HG02678 (cell line): Measurements from ENCODE around the gene NOG.

Experiments used
- ATAC-seq: cut with Tn5 transposase; IDR thresholded peaks from one replicate; pipeline ENCODE4 v1.9.1; 2021; ENCODE audit warnings: mild to moderate bottlenecking, moderate library complexity; ENCODE audit not compliant: unreplicated experiment

Gene NOG

DNA sequence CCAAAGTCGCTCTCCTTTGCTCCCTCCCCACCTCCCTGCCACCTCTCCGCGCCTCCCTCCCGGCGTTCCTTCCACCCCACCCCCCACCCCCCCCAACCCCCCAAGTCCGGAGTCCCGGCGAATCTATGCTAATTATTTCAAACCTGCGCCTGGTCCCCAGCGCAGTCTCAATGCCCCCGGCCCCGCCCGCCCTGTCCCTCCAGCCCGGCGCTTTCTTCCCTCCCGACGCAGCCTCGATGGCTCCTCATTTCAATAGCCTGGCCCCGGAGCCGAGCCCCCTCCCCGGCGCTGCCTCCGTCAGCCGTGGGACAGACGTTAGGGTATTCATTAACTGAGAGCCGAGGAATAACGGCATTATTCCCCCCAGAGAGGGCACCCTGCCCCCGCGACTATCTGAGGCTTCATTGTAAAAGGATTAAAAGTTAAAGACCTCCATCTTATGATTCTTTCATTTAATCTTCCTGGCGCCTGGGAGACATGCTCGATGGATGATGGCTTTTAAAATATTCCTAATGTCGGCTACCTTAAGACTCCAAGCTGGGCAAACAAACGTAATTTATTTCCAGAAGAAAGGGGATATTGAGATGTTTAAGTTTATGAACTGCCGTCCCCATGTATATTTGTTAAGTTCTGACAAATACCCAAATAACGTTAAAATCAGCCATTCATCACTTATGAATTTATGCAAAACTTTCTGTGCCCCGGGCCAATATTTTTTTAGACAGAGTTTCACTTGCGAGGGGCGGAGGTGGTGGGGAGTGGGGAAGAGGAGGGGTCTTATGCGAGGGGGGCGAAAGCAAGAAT, 3.4 kb downstream of the NOG start:
- no peak for ATAC-seq

DNA sequence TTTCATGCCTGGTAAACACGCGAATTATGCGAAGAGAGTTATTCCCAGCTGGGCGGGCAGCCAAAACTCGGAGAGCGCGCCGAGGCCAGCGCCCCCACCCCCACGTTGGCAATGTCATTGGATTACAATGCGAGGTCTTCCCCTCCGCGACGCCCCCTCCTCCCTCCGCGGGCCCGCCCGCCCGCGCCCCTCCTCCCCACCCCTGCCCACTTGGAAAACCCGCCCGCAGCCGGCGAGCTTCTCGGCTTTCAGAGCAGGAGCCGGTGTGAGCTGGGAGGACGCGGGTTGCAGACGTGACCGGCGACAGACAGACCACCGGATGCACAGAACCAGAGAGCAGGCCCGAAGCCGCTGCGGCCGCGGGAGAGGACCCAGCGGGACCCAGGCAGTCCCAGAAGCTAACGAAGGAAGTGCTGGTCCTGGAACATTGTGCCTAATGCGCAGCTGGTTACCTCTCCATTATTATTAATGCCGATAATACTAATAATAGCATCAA, 4.0 kb downstream of the NOG start:
- no peak for ATAC-seq

DNA sequence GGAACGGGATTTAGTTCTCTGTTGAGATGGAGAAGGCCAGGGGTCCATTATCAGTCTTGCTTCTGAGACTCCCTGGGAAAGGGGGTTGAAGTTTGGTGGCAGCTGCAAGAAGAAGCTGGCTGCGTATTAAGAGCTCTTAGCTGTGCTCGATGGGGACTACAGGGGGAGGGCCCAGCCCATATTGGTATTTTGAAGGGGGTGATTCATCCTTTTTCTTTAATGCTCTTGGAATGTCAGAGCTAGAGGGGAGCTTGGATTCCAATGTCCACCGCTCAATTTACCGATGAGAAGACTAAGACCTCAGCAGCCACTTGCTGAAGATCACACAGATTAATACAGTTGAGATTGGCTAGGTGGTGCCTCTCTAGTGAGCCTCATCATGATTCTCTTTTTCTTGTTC, 5.0 kb downstream of the NOG start:
- no peak for ATAC-seq

DNA sequence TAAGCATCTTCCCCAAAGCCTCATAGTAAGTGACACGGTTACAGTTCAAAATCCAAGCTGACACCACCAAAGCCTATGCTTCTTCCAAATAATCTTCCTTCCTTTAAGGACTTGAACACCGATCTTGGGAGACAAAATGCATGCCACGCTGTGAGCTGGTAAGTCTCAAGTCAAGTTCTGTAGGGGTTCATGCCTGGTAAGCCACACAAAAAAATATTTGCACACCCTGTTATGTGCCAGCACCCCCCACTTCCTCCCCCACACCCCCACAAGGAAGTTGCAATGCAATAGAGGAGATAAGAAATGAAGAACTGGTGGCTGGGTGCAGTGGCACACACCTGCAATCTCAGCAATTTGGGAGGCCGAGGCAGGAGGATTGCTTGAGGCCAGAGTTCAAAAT, 5.6 kb downstream of the NOG start:
- no peak for ATAC-seq

DNA sequence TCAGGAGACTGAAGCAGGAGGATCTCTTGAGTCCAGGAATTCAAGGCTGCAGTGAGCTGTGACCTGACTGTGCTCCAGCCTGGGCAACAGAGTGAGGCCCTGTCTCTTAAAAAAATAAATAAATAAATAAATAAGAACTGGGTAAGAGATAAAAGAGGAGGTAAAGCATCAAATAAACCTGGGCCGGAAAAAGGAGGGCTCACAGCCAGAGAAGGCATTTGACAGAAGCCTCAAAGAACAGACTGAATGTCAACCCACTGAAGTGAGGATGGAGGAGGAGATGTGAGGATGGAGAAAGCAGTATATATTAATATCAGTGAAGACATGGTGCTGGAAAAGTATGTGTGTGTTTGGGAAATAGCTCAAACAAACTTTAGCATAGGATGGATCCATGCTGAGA, 6.1 kb downstream of the NOG start:
- ATAC-seq, result no peak

DNA sequence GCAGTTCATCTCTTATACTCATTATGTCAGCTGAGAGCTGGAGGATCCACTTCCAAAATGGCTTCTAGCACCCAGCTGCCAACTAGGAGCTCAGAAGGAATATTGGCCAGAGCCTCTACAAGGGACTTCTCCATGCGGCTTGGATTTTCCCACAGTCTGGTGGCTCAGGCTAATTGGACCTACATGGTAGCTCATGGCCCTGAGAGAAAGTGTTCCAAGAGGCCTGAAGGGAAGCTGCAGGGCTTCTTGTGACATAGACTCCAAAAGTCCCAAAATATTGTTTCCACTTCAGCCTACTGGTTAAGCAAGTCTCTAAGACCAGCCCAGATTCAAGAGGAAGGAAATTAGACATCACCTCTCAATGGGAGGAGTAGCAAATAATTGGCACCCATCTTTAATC, 6.8 kb downstream of the NOG start:
- no peak for ATAC-seq

DNA sequence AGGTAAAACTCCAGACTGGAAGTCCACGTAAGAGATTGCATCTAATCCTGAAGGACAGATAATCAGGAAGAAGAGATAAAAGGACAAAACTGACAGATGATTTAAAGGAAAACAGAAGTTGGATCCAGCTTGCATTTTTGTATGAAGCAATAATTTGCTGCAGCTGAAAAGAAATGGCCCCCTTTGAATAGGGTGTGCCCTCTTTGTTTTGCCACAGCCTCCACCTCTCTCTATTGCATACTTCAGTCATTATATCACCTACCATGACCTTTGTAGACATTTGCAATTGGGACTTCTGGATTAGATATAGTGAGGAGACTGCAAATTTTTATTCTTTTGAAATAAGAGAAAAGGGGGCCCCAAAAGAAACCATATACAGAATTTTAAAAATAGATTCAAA, 8.1 kb downstream of the NOG start:
- ATAC-seq, result no peak

DNA sequence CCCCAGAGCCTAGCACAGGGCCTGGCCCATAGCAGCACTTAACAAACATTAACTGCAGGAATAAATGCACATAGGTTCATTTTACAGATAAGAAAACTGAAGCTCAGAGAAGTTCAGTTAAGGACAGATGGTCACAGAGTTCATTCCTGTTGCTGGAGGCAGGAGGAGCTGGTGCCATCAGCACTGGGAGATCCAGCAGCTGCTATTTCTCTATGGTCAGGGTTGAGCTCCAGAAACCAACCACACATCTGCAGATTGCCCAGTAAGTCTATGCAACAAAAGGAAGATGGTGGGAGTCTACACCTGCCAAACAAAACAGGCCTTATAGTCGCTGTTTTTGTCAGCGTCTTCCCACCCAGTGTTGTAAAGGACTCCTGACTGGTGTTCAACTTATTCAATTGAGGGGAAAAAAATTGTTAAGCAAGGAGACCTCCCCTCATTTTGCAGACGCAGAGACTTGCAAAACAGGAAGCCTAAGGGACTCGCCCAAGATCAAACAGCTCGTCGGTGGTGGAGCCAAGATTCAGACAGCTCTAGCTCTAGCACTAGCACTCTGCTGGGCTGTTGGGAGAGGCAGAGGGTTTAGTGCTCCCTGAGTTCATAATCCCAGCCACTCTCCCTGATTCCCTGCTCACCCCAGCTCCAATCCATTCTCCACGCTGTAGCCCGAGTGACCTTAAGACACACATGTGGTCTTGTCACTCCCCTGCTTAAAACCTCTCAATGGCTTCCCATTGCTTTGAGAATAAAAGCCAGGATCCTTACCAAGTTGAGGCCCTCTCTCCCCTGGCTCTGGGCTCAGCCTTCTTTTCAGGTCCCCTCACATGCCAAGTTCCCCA, 9.0 kb downstream of the NOG start:
- no peak for ATAC-seq

DNA sequence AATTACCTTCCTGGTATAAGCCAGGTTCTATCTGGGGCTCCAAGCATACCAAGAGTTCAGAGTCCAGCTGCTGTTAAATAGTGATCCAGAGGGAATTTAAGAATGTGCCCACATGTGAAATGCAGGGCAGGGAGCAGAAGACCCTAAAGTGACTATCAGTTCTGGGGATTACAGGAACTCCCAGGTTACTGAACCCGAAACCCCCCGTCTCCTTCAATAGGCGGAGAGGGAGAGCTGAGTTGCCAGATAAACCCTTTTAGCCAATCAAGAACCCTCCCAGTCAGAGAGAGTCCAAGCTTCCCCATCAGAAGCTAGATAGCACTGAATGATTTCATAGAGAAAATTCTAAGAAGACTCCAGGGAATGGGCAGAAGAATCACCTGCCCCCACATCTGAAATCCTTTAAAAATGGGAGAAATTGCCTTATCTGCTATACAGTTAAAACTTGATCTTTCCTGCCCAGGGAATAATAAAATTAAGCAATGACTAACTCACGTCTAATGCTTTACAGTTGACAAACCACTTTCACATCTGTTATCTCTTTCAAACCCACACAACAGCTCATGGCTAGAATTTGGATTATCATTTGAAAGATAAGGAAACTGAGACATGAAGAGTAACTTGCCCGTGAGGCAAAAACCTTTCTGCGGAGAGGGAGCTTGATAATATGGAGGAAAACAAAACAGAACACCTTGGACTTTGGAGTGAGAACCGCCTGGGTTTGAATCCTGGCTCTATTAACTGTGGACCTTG, 10.2 kb downstream of the NOG start:
- no peak for ATAC-seq

DNA sequence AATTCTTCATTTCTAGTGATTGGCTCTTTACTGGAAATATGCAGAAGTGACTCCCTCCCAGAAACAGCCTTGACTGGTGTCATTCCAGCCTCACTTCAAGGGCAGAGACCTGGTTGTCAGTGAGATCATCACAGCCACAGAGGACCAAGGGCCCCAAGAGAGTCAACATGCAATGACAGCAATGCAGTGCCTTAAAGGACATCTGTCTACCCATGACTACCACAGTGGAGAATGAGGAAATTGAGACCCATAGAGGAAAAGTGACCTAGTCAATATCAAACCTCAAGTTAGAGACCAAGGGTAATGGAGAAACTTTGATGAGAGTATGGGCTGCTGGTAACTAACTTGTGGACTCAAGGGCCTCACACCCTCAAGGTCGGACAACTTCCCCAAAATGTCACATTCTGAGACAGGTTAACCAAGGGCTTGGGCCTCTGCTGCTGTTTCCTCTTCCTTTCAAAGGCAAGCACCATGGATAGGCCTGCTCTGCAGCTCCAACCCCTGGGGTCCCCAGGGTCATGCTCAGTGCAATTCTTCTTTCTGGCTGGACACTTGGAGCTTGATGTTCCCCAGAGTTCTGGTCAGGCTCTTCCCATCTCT, 11.3 kb downstream of the NOG start:
- no peak for ATAC-seq

DNA sequence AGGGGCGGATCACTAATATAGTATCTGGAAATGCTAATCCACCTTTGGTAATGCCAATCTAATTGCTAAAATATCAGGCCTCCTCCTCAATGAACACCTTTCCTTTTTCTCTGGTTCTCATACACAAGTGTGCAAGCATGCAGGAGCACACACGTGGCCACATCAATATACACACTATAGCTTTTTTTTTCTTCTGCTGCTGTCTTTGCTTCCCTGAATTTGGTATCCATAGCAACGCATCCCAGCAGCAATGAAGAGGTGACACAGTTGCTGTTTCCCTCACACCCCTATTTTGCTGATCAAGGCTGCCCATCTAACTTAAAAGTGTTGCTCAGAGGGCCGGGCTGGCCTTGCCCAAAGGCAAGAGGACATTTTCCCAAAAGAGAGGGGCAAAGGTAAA, 15.4 kb downstream of the NOG start:
- no peak for ATAC-seq

DNA sequence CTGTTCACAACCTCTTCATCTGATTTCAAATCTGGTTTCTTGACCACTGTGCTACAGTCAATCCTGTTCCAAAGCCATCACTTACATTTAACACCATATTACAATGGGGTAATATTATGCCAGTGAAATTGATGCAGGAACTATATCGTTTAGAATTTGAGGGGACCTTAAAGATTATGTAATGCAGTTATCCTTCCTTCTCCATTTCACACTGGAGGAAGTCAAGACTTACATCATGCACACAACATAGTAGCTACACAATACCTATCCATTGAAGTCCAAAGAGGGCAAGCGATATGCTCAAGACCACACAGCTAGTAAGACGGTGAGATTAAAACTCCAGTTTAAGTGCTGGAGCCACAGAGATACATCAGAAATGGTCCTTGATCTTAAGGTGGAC, 16.8 kb downstream of the NOG start:
- no peak for ATAC-seq

DNA sequence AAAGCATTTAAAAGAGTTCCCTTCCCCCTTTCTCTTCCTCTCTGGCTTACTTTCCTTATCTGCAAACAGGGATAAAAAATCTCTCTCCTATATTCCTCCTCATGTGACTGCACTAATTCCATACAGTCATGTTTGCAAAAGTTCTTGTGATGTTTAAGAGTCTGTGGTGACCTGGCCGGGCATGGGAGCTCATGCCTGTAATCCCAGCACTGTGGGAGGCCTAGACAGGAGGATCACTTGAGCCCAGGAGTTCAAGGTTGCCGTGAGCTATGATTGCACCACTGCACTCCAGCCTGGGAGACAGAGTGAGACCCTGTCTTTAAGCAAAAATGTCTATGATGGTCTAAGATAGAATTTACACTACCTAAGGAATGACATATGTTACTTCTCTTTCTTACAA, 19.6 kb downstream of the NOG start:
- no peak for ATAC-seq

DNA sequence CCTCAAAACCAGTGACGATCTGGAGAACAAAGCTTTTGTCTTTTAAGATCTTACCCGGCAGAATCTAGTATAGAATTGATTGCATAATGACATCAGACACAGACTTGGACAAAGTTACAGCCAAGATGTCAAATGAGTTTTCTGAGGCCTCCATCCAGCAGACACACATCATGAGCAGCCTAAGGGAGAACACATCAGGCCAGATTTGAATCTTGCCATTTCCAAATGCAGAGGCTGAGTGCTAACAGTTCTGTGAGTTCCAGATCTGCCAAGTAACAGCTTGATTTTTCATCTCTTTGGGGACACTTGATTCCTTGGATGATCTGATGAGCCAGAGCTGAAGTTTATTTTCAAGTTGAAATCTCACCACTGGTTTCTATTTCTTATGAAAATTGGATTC, 21.0 kb downstream of the NOG start:
- ATAC-seq, result no peak

DNA sequence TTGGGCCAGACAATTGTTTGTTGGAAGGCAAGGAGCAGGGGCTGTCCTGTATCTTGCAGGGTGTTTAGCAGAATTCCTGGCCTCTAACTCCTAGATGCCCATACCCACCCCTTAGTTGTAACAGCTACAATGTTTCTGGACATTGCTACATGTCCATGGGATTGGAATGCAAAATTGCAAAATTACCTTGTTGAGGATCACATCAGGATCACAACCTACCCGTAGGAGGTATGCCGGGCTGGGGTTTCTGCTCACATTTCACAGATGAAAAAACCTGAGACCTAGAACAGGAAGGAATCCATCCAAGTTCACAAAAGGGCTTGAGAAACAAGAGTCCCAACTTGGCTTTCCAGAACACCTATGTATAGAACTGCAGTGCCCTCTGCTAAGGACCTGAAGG, 22.7 kb downstream of the NOG start:
- ATAC-seq, result no peak

DNA sequence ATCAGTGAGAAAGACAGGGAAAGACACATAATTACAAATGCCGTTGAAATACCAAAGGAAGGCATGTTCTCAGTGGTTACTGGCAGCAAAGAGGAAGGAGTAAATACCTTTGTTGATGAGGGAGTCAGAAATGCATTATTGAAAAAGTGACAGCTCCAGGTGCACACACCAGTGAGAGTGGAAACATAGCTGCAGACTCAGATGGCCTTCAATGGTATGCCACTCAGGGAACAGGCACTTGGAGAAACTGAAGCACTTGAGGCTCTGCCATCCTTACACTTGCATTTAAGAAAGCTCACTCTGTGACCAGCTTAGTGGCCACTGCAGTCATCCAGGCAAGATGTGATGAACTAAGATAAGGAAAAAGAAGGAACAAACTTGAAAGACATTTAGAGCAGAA, 29.9 kb downstream of the NOG start:
- ATAC-seq, result no peak

DNA sequence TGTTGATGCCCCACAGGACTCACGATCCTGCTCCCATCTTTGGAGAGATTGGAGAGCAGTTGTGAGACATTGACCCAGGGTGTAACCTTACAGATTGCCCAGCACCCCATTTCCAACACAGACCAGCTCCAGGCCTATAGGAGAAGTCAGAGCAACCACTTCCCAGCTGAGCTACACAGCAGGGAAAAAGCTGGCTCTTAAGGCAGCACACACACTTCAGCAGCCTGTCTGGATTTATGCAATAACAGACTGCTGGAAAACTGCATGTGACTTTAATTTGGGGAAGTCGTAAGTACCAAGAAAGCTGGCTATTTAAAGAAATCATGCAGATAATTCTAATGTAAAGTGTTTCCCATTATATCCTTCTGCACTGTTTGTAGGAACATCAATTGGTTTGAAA, 30.8 kb downstream of the NOG start:
- ATAC-seq, result no peak

DNA sequence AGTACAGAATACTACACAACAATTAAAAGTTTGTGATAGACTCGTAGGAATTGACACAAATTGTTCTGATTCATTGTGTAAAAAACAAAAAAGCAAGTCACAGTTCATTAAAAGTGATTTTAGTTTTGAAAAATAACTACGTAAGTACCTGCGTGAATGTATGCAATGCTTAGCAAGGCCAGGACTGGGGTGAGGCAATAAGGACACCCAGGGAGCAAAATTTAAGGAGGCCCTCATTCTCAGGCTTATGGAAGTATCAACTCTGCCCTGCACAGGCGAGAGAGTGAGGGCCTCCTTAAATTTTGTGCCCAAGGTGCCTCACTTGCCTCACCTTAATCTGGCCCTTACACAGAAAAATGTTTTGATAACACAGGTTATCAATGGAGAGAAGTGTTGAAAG, 31.4 kb downstream of the NOG start:
- ATAC-seq, result no peak

DNA sequence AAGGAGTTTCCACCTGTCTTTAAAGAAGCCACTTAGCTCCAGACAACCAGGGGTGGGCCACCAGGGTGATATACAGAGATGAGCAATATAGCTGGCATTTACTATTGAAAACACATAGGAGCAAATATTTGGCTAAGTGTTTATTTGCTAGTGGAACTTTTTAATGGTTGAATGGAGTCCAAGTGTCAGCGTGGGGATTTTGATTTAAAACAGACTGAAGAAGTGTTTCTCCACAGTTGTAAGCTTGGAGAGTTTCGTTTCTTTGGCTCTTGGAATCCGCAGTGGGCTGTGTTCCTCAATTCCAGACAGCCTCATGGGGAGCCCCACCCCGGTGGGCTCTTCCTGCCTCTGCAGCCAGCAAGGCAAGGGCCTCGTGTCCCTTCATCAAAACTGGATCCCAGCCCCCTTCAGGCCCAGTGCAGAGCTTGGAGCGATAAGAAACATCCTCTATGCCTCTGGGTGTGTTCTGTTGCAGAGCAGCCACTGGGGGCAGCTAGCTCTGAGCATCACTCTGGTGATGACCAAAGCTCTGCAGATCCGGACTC, 36.1 kb downstream of the NOG start:
- ATAC-seq, result no peak

DNA sequence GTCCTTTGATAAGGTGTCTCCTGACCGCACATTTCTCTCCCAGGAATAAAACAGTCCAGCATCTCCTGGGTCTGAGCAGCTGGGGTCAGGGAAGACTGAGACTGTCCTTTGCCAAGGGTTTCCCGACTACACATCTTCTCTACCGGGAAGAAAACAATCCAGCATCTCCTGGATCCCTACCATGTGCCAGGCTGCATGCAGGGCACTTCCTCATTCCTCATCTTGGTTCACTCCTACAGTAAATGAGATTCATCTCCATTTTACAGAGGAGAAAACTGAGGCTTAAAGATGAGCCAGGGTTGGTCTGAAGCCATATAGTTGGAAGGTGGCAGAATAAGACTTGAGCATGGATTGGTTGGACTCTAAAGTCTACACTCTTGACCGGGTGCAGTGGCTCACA, 36.7 kb downstream of the NOG start:
- ATAC-seq, result no peak

DNA sequence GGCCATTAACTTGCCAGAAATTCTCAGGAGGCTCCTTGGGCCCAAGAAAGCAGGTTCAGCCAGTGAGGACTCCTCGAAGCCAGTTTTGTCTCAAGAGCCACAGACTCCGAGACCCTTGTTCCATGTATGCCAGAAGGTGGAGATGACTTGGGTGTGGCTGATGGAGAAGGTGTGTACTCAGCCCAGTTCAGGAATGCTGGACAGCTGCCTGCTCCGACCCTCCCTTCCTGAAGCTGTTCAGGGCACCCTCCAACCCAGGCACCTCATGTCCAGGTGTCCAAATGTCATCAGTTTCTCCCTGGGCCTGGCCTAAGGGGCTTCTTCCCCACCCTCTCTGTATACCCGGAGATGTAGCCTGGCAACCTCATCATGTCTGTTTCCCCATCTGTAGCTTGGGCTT, 40.2 kb downstream of the NOG start:
- ATAC-seq, result no peak
